IPS-NIHi7 (cell line): ENCODE measurements around the gene ZSCAN4.

Experiments used
- DNase-seq: peaks from one replicate; pipeline ENCODE4 v3.0.0; 2012; ENCODE audit warnings: mixed read lengths; ENCODE audit errors: extremely low spot score

Gene ZSCAN4

DNA sequence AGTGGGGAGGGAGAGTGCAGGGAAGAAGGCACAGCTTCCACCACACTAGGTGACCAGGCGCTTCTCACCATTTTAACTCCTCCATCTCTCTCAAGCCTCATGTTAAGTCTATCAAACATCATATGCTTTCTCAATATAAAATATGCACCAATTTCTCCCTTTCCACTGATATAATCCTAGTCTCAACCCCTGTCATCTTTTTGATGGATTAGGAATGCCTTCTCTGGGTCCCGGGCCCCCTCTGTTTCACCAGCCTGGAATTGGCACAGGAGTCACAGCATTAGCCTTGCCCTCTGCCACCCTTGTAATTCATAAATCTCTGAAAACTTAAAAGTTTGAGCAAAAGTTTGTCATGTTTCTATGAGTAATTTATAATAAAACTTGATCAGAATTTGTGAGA is at the start of gene ZSCAN4:
Gene ZSCAN4 (plus strand): TSS at position 301 of the 400 bp plus-strand sequence. CDS start 7,211 bp downstream, outside the sequence.
- DNase-seq = no peak

GRCh38 chr19:57620673-57621348 is 47.9 kb upstream of the ZSCAN4 start:
- DNase-seq = no peak

DNA sequence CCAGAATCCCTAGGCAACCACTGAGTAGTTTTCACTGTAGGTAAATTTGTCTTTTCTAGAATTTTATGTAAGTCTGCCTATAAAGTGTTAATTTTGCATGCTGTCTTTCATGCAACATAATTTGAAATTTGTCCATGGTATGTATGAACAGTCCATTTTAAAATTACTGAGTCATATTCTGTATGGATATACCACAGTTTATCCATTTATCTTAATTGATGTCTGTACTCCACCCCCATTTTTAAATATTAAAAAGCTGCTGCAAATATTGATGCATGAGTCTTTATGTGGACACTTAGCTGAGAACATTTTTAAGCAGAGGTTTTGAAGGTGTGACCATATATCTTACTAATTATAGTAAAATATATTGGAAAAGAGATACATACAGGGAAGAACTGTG is 45.6 kb upstream of the ZSCAN4 start:
- no peak for DNase-seq

DNA sequence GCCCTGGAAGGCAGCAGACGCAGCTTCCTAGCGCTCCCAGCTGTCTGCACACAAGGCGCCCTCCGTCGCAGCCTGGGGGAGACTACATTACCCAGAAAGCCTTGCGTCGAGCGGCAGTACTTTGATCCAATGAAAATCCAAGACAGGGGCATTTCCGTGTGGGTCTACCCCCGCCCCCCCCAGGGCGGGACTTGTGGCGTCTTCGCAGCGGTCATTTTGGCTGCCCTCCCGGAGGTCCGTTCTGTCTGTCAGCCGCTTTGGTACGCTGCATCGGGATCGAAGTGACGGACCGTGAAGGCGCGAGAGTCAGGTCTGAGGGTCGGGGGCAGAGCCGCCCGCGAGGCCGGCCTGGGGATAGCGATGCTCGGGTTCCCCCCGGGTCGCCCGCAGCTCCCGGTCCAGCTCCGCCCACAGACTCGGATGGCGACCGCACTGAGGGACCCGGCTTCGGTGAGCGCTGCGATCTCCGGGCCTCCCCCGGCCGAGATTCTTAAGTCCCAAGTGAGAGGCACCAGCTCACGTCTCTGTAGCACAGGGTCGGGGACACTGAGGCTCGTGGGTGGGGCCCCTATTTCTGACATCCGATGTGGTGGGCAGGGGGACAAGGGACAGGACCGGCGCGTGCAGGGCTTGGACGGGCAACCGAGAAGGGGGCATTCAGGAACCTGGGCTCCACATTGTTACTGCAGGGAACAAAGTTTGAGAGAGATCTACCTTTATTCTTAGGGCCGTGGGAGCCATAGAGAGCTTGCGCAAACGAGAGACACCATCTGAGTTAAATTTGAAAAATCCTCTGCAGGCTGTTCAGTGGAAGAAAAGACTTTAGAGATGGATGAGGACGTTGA is 35.5 kb upstream of the ZSCAN4 start, which contains the start of gene ZNF211:
Gene ZNF211 (plus strand): TSS at position 182 of the 845 bp plus-strand sequence. CDS start 179 bp downstream, at position 361.
- peak; percentile 98 for DNase-seq

DNA sequence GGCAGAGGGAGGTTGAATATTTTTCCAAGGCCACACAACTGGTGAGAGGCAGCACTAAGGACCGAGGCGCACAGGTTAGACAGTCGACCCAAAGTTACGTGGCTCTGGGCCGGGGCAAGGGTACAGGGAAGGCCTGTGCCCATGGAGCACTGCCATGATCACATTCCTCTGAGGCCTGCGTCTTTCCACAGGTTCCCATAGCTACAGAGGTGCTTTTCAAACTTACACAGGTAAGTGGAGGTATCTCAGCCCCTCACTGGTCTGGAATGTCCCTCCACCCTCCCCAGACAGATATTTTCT is 35.0 kb upstream of the ZSCAN4 start:
- DNase-seq = no peak

DNA sequence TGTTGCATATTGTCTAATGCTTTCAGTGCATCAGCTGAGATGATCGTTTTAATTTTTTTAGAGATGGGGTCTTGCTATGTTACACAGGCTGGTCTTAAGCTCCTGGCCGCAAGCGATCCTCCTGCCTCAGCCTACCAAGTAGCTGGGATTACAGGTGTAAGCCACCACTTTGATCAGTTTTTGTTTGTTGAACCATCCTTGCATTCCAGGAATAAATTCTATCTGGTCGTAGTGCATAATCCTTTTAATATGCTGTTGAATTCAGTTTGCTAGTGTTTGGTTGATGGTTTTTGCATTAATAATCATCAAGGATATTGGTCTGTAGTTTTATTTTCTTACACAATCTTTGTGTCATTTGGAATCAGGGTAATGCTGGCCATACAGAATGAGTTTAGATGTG is 31.4 kb upstream of the ZSCAN4 start:
- no peak for DNase-seq

GRCh38 chr19:57641715-57642234 is 27.0 kb upstream of the ZSCAN4 start:
- DNase-seq = no peak

DNA sequence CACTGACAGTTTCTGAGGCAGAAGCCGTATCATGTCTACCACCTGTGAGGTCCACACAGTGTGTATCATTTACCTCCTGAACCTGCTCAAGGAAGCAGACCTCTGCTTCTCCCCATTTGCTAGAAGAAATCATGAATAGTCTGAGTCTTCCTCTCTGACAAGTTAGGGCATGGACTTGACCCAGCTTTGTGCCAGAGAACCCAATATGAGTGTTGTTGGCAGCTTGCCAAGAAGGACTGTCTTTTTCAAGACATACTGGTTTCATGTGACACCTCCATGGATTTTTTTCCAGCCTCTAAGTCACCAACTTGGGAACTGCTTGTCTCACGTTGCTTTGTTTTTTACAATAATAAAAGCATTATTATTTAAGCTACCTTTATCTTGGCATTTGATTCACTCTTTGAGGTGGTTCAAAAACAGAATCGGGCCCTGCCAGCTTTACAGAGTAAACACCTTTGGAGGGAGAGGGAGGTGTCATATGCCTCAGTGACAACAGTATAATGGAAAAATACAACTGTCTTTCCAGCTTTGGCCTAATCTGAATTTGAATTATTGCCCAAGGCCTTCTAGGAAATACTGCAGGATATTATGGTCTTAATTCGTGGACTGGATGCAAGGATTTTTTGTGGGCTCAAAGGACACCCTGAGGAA is 26.2 kb upstream of the ZSCAN4 start:
- DNase-seq = no peak

DNA sequence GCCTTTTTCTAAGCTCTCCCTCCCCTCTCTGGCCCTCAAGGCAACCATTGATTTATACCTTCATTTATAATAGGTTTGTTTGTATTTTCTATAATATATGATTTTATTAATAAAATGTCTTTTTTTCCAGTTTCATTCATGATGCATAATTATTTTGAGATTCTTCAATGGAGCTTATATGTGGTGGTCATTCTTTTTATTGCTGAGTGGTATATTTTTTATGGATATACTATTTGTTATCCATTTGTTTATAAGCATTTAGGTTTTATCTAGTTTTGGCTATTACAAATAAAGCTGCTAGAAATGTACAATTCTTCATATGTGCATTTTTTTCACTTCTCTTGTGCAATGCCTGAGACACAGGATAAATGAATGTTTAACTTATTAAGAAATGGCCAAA is 25.0 kb upstream of the ZSCAN4 start:
- DNase-seq = no peak

GRCh38 chr19:57648331-57649003 is 20.3 kb upstream of the ZSCAN4 start:
- DNase-seq = no peak

DNA sequence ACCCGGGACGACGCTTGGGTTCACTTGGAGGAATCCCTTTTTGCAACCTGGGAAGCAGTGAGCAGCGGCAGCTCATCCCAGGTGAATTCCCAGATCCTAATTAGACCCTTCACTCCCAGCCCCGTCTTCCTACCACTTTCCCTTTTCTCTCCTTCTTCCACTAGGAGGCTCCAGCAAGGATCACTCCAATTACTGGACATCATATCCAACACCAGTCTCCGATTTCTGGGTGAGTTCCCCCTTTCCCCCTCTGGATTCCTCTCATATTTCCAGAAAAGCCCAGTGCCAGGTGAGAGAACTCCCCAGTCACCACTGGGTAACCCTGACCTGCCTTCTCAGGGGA is 17.1 kb upstream of the ZSCAN4 start:
- DNase-seq = peak; percentile 63

DNA sequence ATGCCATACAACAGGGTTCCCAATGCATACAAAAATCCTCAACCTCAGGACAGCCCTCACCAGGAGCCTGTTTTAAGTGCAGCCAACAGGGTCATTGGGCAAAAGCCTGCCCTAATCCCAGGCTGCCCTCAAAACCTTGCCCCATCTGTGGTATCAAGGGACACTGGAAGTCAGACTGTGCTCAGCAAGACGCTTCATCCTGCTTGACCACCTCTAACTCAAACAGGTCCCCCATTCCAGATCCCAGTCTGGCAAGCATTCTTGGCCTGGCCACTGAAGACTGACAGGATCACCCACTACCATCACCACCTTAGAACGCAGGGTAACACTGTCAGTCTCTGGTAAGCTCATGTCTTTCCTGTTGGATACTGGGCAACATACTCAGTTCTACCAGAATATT is 15.0 kb upstream of the ZSCAN4 start:
- no peak for DNase-seq

- DNase-seq = no peak
These were observed 13.3 kb upstream of the ZSCAN4 start for GRCh38 chr19:57655443-57655842.

DNA sequence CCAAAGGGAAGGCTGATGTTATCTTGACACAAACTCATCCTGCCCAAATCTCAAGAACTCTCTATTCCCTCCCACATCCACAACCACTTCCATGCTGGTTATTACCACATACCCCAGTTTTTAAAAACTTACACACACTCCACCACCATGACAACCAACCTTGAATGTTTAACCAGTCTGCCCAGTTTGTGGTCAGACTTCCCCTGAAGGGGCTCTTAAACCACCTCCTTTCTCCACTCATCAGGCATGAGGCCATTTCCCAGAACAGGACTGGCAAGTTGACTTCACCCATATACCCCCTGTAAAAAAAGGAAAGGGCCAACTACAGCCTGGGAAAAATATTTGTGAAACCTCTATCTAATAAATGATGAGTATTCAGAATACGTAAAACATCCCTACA is 12.4 kb upstream of the ZSCAN4 start:
- DNase-seq = no peak

DNA sequence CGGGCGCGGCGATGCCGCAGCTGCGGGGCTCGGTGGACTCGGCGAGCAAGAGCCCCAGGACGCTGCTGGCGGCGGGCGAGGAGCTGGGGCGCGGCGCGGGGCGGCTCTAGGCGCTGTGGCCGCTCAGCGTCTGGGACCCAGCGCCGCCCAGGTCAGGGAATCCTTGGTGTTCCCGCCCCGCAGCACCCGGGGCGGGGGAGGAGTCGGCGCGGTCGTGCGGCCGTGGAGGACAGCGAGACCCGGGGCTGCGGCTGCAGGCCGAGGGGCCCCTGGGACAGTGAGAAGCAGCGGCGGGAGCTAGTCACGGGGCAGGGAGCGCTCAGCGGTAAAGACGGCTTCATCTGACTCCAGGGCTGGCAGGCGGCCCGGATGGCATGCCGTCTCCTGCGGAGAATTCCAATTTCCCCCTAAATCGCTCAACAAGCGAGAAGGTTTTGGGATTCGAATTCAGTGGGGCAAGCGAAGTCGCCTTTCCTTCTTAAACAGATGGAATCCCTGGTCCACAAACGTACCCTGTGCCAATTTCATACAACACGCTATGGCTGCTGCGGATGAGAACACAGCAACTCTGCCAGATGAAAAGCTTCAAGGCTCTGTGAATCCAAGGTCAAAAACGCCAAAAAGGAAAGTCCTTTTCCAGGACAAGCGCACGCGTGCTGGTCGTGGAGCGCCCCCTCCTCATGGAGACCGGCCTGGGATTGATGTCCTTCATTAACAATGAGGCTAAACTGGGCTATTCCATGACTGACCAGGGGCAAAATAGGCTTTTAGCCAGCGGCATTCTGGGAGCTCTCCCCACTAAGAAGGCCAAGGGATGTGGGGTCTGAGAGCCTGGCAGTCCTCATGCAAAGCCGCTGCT is 4.2 kb upstream of the ZSCAN4 start:
- peak; percentile 76 for DNase-seq

DNA sequence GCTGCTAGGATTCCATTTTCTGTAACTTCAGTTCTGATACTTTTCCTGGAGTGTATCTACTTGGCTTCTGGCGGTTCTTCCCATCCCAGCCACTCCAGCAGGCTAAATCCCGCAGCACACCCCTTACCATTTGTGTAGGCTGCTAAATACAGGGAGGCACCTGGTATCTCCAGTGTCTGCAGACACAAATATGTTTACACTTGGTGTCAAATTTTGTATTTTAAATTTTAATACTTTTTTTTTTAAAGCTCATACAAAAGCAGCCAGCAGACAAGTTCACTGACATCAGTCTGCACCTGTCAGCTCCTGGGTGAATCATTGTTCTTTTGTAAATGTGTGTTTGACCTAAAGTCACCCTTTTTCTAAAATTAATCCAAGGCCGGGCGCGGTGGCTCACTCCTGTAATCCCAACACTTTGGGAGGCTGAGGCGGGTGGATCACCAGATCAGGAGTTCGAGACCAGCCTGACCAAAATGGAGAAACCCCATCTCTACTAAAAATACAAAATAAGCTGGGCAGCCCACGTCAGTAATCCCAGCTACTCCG is 3.4 kb upstream of the ZSCAN4 start:
- no peak for DNase-seq

- DNase-seq = peak; percentile 25
These were observed 1.5 kb upstream of the ZSCAN4 start for GRCh38 chr19:57667228-57667627.

DNA sequence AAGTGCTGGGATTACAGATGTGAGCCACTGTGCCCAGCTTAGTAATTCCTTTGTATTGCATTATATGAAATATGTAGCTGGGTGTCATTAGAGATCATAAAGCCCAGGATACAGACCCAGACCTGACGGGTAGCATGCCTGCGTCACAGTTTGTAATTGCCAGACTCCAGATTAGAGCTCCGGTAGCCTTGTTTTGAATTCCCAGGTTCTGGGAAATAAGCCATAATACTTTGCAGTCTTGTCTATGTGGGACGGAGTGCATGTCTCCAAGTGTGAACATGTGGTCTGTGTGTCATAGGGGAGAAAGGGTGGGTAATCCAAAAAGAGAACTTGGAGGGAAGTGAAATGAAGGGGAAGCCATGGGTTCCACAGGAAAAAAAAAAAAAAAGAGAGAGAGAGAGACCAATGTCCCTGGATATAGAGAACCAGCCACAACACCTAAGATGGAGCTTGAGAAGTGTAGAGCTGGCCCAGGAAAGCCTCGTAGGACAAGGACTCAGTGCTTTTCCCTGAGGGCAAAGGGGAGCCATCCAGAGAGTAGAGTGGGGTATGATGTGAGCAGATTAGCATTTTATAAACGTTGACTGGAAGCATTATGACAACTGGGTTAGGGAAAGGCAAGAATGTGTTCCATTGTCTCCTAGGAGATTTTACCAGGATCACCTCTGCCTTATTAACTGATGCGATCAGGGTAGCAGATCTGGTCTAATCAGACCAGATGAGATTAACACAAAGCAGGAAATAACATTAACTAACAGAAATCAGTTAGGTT is 2.6 kb downstream of the ZSCAN4 start:
- no peak for DNase-seq

- no peak for DNase-seq
These were observed 3.7 kb downstream of the ZSCAN4 start for GRCh38 chr19:57672466-57672865.

DNA sequence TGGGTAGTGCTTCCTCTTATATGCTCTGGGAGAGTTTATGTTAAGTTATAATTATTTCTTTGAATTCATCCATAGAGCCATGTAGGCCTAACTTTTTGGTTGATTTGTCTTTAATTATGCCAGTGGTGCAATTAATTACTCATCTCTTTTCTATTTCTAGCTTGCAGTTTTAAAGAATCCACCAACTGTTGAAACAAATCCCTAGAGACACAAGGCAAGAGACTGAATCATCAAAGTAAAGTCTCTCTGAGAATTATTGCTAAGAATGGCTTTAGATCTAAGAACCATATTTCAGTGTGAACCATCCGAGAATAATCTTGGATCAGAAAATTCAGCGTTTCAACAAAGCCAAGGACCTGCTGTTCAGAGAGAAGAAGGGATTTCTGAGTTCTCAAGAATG is 7.1 kb downstream of the ZSCAN4 start:
- DNase-seq = no peak
